ENCODE results near the gene EML4.
A peak's percentile ranks its signal among the peaks of the same experiment; 100 is the strongest.
"Not testable (repeated sequence)": the region's sequence is repeated elsewhere in the genome, so short reads cannot be mapped to it uniquely, and the experiment has no call there.

The EML4 gene

DNA sequence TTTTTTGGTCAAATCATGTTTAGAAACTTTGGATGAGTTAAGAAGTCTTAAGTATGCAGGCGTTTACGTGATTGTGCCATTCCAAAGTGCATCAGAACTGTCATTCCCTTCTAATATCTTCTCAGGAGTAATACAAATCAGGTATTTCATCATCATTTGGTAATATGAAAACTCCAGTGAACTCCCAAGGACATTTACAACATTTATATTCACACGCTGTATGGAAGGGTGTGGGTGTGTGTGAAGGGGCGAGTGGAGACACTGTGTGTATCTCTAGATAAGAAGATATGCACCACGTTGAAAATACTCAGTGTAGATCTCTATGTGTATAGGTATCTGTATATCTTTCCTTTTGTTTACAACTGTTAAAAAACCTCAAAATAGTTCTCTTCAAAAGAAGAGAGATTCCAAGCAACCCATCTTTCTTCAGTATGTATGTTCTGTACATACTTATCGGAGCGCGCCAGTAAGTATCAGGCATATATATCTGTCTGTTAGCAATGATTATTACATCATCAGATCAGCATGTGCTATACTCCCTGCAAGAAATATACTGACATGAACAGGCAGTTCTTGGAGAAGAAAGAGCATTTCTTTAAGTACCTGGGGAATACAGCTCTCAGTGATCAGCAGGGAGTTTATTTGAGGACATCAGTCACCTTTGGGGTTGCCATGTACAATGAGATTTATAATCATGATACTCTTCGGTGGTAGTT is 162.6 kb downstream of the EML4 start:
- Histone ChIP-seq H3K9me3 (no peaks in the 10 kb centered on the region), H3K4me1 (no peaks in the 10 kb centered on the region), H3K27me3 (ENCODE audit: low read depth) (no peaks in the 10 kb centered on the region), H3K4me3 (no peak overlapping the region), H3K36me3 (replicated peaks) (peaks cover 42% of the 10 kb centered on the region)
- DNase-seq (ENCODE audit: low spot score in 2 of 2), result no peak
- in situ Hi-C loops (cut with MboI; ENCODE audit: low sequenced_read_pairs), result loop anchor here (10.0 to 25.0 kb wide), 2 partner anchors 237 to 469 kb away; no protein-coding TSS in a partner anchor

DNA sequence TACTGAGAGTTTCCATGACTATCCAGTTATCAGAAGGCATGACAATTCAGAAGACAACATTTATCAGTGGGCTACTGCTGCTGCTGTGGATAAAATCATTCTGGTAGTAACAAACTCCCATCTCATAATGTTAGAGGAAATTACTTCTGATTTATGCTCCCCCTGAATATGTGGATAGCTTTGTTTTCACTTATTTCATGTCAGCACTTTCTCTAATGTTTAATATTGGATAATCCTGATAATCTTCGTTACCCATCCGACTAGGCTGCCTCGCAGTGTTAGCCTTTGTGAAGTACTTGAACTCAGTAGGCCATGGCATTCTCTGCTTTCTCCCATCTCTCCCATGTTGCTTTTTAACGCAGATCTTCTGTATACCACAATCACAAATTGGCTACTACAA is 163.4 kb downstream of the EML4 start:
- no peaks in the 10 kb centered on the region for H3K4me1 ChIP-seq
- no peak for DNase-seq (ENCODE audit: low spot score in 2 of 2)
- H3K9me3 ChIP-seq, result no peaks in the 10 kb centered on the region
- peaks cover 42% of the 10 kb centered on the region for H3K36me3 ChIP-seq (replicated peaks)
- in situ Hi-C loops (cut with MboI; ENCODE audit: low sequenced_read_pairs), result loop anchor here (10.0 to 25.0 kb wide), 2 partner anchors 238 to 470 kb away; no protein-coding TSS in a partner anchor
- no peak overlapping the region for H3K4me3 ChIP-seq
- no peaks in the 10 kb centered on the region for H3K27me3 ChIP-seq (ENCODE audit: low read depth)

DNA sequence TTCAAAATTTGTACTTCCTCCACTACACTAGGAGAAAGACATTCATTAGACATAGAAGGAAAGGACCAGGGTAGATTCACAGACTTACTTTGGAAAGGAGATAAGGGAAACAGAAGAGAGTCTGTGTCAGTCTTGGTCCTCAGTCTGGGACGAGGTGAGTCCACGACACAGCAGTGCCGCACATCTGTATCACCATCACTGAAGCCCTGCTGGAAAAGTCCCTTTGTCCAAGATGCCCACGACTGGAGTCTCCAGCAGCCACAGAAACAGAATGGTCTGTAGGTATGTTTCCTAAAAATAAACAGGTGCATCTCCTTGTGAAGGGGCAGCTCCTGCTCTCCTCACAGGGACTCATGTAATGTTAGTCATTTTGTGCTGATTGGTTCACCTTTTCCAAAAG is 164.4 kb downstream of the EML4 start:
- in situ Hi-C loops (cut with MboI; ENCODE audit: low sequenced_read_pairs), result loop anchor here (10.0 to 25.0 kb wide), 2 partner anchors 239 to 471 kb away; no protein-coding TSS in a partner anchor
- H3K9me3 ChIP-seq, result no peaks in the 10 kb centered on the region
- H3K4me1 ChIP-seq, result no peaks in the 10 kb centered on the region
- H3K36me3 ChIP-seq (replicated peaks), result peaks cover 35% of the 10 kb centered on the region
- no peak for DNase-seq (ENCODE audit: low spot score in 2 of 2)
- H3K4me3 ChIP-seq, result no peak overlapping the region
- H3K27me3 ChIP-seq (ENCODE audit: low read depth), result no peaks in the 10 kb centered on the region

DNA sequence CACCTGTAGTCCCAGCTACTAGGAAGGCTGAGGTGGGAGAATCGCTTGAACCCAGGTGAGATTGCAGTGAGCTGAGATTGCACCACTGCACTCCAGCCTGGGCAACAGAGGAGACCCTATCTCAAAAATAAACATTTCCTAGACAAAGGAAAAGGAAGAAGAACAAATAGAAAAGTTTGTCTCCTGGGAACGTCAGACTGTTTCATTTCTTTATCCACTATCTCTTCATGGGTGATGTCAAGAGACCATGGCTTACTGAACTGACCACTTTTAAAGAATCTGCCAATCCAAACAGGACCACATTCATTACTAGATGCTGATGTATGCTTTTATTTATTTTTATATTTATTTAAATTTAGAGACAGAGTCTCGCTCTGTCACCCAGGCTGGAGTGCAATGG is 165.1 kb downstream of the EML4 start:
- peaks cover 35% of the 10 kb centered on the region for H3K36me3 ChIP-seq (replicated peaks)
- DNase-seq (ENCODE audit: low spot score in 2 of 2), result no peak
- H3K4me3 ChIP-seq, result no peak overlapping the region
- no peaks in the 10 kb centered on the region for H3K9me3 ChIP-seq
- in situ Hi-C loops (cut with MboI; ENCODE audit: low sequenced_read_pairs), result loop anchor here (10.0 to 25.0 kb wide), 2 partner anchors 239 to 472 kb away; no protein-coding TSS in a partner anchor
- H3K27me3 ChIP-seq (ENCODE audit: low read depth), result no peaks in the 10 kb centered on the region
- H3K4me1 ChIP-seq, result no peaks in the 10 kb centered on the region

DNA sequence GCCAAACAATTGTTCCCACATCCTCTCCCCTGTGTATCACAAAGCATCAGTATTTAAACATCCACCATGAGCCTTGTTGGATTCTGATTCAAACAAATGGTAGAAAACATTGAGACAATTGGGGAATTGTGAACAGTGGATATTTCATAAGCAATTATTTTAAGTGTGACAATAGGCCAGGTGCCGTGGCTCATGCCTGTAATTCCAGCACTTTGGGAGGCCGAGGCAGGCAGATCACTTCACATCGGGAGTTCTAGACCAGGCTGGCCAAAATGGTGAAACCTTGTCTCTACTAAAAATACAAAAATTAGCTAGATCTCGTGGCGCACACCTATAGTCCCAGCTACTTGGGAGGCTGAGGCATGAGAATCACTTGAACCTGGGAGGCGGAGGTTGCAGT is 165.7 kb downstream of the EML4 start:
- not testable (repeated sequence) for DNase-seq (ENCODE audit: low spot score in 2 of 2); H3K9me3 ChIP-seq; H3K27me3 ChIP-seq (ENCODE audit: low read depth); H3K4me3 ChIP-seq; H3K4me1 ChIP-seq
- in situ Hi-C loops (cut with MboI; ENCODE audit: low sequenced_read_pairs), result loop anchor here (10.0 to 25.0 kb wide), 2 partner anchors 240 to 473 kb away; no protein-coding TSS in a partner anchor
- peaks cover 32% of the 10 kb centered on the region for H3K36me3 ChIP-seq (replicated peaks)

DNA sequence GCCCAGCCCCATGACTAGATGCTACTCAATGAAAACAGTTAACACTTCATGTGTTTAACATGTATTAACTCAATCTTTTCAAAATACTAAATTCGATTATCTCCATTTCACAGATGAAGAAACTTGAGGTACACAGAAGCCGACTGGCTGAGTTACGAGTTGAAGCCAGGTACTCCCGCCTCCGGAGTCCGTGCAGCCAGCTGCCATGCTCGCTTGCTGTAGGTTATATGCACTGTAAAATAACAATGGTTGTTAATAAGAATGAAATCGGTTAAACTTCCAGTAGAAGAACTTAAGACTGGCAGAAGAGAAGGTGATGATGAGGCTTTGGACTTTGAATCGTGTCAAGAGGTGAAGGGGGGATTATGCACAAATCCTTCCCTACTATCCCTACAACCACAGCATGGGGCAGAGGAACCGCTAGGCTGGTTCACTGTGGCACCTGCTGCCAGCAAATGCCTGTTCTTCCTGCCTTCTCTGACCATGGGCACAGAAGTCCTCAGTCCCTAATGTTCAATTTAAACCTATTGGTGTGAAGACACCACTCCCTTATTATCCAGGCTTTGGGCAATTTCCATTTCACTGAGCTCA is 166.5 kb downstream of the EML4 start:
- no peaks in the 10 kb centered on the region for H3K27me3 ChIP-seq (ENCODE audit: low read depth)
- in situ Hi-C loops (cut with MboI; ENCODE audit: low sequenced_read_pairs), result loop anchor here (10.0 to 25.0 kb wide), 2 partner anchors 241 to 473 kb away; no protein-coding TSS in a partner anchor
- no peak overlapping the region for H3K4me3 ChIP-seq
- H3K9me3 ChIP-seq, result no peaks in the 10 kb centered on the region
- H3K36me3 ChIP-seq (replicated peaks), result peaks cover 25% of the 10 kb centered on the region
- H3K4me1 ChIP-seq, result no peaks in the 10 kb centered on the region
- DNase-seq (ENCODE audit: low spot score in 2 of 2), result no peak

DNA sequence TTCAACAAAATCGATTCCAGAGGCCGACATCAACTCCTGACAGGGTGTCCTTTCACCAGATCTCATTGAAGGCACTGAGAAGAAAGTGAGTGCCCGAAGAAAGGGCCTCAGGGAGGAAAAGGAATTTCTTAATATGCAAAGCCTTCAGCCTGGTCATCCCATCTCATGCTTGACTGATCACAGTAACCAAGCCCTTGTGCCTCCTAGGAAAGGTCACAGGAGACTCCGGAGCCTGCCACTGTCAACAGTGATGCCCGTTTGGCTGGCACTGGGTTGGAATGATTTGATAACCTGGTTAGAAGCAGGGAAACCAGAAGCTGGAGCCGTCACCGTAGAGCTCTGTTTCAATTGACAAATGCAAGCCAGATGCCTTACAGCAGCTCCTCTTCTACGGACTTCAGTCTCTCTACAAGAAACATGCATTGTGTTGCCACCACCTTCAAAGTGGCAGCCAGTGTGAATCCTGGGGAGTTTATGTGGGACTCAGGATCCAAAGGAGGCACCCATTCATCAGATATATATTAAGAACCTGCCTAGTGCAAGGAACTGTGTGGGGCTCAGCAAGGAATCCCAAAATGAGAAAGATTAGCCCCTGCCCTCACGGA is 167.3 kb downstream of the EML4 start:
- H3K36me3 ChIP-seq (replicated peaks), result peaks cover 28% of the 10 kb centered on the region
- no peak for DNase-seq (ENCODE audit: low spot score in 2 of 2)
- in situ Hi-C loops (cut with MboI; ENCODE audit: low sequenced_read_pairs), result loop anchor here (10.0 to 25.0 kb wide), 2 partner anchors 242 to 474 kb away; no protein-coding TSS in a partner anchor

DNA sequence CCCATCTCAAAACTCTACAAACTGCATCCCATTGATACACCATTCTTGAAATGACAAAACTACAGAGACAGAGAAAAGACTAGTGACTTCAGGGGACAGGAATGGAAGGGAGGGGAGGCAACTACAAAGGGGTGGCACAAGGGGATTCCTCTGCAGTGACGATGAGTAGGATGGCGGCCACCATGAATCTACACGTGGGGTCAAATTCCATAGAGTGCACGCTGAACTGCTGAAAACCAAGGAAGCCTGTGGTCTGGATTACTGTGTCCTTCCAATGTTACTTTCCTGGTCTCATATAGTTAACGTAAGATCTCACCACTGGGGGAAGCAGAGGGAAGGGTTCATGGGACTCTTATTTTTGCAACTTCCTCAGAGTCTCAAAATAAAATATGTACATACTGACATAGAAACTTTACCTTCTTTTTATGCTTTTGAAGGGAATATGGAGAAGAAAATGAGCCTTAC is 168.2 kb downstream of the EML4 start:
- Histone ChIP-seq H3K27me3 (ENCODE audit: low read depth) (no peaks in the 10 kb centered on the region), H3K9me3 (no peaks in the 10 kb centered on the region), H3K4me1 (no peaks in the 10 kb centered on the region; the same call in 1 of the 2 replicates), H3K36me3 (replicated peaks) (peaks cover 19% of the 10 kb centered on the region), H3K4me3 (no peak overlapping the region)
- in situ Hi-C loops (cut with MboI; ENCODE audit: low sequenced_read_pairs), result loop anchor here (10.0 to 25.0 kb wide), 2 partner anchors 243 to 475 kb away; no protein-coding TSS in a partner anchor
- DNase-seq (ENCODE audit: low spot score in 2 of 2), result no peak

More for the DNA sequence above, 167.3 kb downstream of the EML4 start:
- H3K27me3 ChIP-seq (ENCODE audit: low read depth), result no peaks in the 10 kb centered on the region
- H3K9me3 ChIP-seq, result no peaks in the 10 kb centered on the region
- no peak overlapping the region for H3K4me3 ChIP-seq
- no peaks in the 10 kb centered on the region for H3K4me1 ChIP-seq

DNA sequence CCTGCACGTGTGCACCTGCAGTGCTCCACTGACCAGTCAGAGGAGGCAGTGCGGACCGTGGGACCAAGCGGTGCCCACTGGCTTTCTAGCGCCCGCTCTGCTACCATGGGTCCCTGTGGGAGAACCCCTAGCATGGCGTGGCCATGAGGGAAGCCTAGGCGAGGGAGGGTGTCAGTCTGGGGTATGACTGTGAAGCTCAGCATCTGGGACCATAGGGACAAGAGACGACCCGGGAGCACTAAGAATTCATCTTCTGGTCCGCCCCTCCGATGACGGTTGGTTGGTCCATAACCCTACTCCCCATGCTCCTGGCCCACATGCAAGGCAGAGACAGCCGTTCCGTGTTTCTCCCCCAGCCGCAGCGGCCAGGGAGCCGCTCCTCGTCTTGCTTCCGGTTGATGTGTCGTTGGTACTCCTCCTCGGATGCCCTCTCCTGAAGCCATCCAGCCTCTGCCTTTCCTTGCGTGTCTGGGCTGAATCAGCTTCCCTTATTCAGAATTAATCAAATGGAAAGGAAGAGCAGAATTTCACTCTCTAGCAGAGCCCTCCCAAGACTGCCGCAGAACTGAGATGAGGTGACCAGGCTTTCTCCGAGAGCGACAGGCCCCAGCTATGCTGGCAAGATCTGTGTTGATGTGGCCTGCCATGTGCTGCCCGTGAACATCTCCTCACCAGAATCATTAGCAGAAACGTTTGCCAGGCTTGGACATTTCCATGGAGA is 168.9 kb downstream of the EML4 start:
- Histone ChIP-seq H3K9me3 (no peaks in the 10 kb centered on the region), H3K4me1 (no peaks in the 10 kb centered on the region; the same call in 1 of the 2 replicates), H3K27me3 (ENCODE audit: low read depth) (no peaks in the 10 kb centered on the region), H3K36me3 (replicated peaks) (peaks cover 15% of the 10 kb centered on the region), H3K4me3 (no peak overlapping the region)
- no peak for DNase-seq (ENCODE audit: low spot score in 2 of 2)
- in situ Hi-C loops (cut with MboI; ENCODE audit: low sequenced_read_pairs), result loop anchor here (10.0 to 25.0 kb wide), 2 partner anchors 243 to 476 kb away; no protein-coding TSS in a partner anchor

DNA sequence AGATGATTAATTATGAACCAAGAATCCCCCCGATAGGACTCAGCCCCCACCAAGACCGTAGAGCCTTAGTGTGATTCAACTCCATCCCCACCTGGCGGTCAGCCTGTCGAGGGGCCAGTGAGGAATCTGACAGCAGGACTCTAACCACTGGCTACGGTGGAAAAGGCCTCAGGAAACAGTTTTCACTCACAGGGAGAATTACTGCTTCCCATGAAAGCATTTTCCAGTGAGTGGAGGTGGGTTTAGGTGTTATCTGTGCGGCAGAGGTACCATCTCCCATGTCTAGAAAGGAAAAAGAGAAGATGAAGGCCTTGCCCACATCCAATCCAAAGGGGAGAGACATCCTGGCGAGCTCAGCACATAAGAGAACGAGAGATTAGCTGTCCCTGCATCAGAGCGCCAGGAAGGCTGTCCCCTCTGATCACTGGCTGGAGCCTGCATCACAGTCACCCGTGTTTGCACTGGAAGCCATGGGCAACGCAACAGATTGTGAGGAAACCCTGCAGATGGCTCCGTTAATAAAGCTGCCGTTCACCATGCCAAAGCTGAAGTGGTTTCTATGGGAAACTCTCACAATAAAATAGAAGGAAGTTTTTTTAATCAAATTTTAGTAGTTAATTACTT is 169.5 kb downstream of the EML4 start:
- in situ Hi-C loops (cut with MboI; ENCODE audit: low sequenced_read_pairs), result loop anchor here (10.0 to 25.0 kb wide), 2 partner anchors 244 to 476 kb away; no protein-coding TSS in a partner anchor

DNA sequence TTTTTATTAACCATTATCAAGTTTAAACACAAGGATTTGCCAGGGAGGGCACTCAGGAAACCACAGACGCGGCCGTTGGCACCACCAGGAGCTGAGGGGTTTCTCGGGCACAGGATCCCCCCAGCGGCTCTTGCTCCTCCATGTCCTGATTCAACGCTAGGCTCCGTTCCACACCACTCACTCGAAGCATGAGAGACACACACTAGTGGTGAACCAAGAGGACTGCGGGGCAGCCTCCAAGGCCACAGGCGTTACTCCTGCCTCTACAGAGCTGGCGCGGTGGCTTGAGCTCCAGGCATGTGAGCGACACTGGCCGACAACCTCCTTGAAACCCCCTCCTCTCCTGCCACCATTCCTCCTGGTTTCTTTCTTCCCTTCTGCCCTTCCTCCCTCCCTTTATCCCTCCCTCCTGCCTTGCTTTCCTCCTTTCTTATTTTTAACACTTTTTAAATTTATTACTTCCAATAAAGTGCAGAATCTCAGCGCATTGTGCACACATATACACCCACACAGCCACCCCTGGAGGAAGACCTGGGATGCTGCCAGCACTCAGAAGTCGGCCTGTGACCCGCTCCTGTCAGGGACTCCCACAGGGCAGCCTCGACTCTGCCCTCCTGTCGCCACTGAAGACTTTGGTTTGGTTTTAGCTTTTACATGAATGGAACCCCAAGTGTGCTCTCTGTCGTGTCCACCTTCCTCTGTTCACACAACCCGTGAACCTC is 170.2 kb downstream of the EML4 start:
- H3K4me1 ChIP-seq, result no peaks in the 10 kb centered on the region; the same call in 1 of the 2 replicates
- H3K27me3 ChIP-seq (ENCODE audit: low read depth), result no peaks in the 10 kb centered on the region
- no peak overlapping the region for H3K4me3 ChIP-seq
- DNase-seq (ENCODE audit: low spot score in 2 of 2), result peak in 1 of 2 experiments; percentile 32
- in situ Hi-C loops (cut with MboI; ENCODE audit: low sequenced_read_pairs), result loop anchor here (10.0 to 25.0 kb wide), 2 partner anchors 245 to 477 kb away; no protein-coding TSS in a partner anchor
- no peaks in the 10 kb centered on the region for H3K9me3 ChIP-seq
- peaks cover 17% of the 10 kb centered on the region for H3K36me3 ChIP-seq (replicated peaks)

More for the DNA sequence above, 169.5 kb downstream of the EML4 start:
- H3K4me1 ChIP-seq, result no peaks in the 10 kb centered on the region; the same call in 1 of the 2 replicates
- no peaks in the 10 kb centered on the region for H3K27me3 ChIP-seq (ENCODE audit: low read depth)
- peaks cover 12% of the 10 kb centered on the region for H3K36me3 ChIP-seq (replicated peaks)
- H3K4me3 ChIP-seq, result no peak overlapping the region
- no peak for DNase-seq (ENCODE audit: low spot score in 2 of 2)
- H3K9me3 ChIP-seq, result no peaks in the 10 kb centered on the region
